HUDEP-2 (cell line): ENCODE measurements around the gene TROAP.
"Not testable (repeated sequence)": the region's sequence is repeated elsewhere in the genome, so short reads cannot be mapped to it uniquely, and the experiment has no call there.

Experiments used
- DNase-seq, 76 experiments: peaks; one replicate each; lab custom pipeline; 2025; ENCODE audit not compliant: unreplicated experiment in 76 of 76; lab: John Stamatoyannopoulos, UW

Gene TROAP

GRCh38 chr12:49294804-49295081, 28.3 kb upstream of the TROAP start:
- DNase-seq = no peak

- no peak for DNase-seq
Observed at GRCh38 chr12:49295082-49295936, 27.7 kb upstream of the TROAP start, which contains the start of gene PRPH. Gene PRPH (plus strand): TSS chr12:49295147. CDS start chr12:49295201, 54 bp downstream.

- DNase-seq = peak in 38 of 76 experiments; percentile 4 to 56 (median 30)
Observed at GRCh38 chr12:49296034-49296835, 26.8 kb upstream of the TROAP start.

- peak in 21 of 76 experiments; percentile 4 to 51 (median 25) for DNase-seq
Observed at GRCh38 chr12:49296836-49297694, 26.0 kb upstream of the TROAP start.

GRCh38 chr12:49297695-49298060, 25.4 kb upstream of the TROAP start:
- DNase-seq = no peak

- DNase-seq = peak in 10 of 76 experiments; percentile 8 to 35 (median 19)
Observed at GRCh38 chr12:49298160-49298559, 24.9 kb upstream of the TROAP start.

- DNase-seq = peak in 5 of 76 experiments; percentile 2 to 27 (median 14)
Observed at GRCh38 chr12:49301760-49302159, 21.3 kb upstream of the TROAP start.

GRCh38 chr12:49304161-49304560, 18.9 kb upstream of the TROAP start:
- no peak for DNase-seq

- DNase-seq = no peak
Observed at GRCh38 chr12:49305762-49306510, 17.1 kb upstream of the TROAP start.

GRCh38 chr12:49309386-49309785, 13.7 kb upstream of the TROAP start:
- DNase-seq = no peak

- DNase-seq = not testable (repeated sequence)
Observed at GRCh38 chr12:49310451-49311000, 12.5 kb upstream of the TROAP start.

GRCh38 chr12:49314811-49315210, 8.2 kb upstream of the TROAP start:
- DNase-seq = no peak

- DNase-seq = not testable (repeated sequence)
Observed at GRCh38 chr12:49317118-49317517, 5.9 kb upstream of the TROAP start.

- not testable (repeated sequence) for DNase-seq
Observed at GRCh38 chr12:49320411-49321103, 2.5 kb upstream of the TROAP start.

GRCh38 chr12:49322367-49322707, 718 bp upstream of the TROAP start:
- no peak for DNase-seq

- DNase-seq = no peak
Observed at GRCh38 chr12:49323524-49324097, 556 bp downstream of the TROAP start.

GRCh38 chr12:49325606-49326005, 2.6 kb downstream of the TROAP start:
- no peak for DNase-seq

- no peak for DNase-seq
Observed at GRCh38 chr12:49327368-49327767, 4.3 kb downstream of the TROAP start.

GRCh38 chr12:49327887-49328286, 4.8 kb downstream of the TROAP start:
- no peak for DNase-seq
